HepG2 (cell line): ENCODE results near the gene PAK1IP1. TPM values are rescaled to one million over a fixed set of nuclear protein-coding genes. Genes with fewer than 3 reads are reported as not detected.

ENCODE experiments used
- ATAC-seq: fragments of 200-7000 bp; cut with Tn5 transposase; 3 replicates; pipeline ENCODE4 v1.9.1; 2020; ENCODE audit warnings: mild to moderate bottlenecking, moderate library complexity
- BruUV-seq: library from RNA; stranded (reverse); fragments of 400-500 nt; replicated peaks from 2 replicates; lab custom pipeline; 2021; lab: Mats Ljungman, UMichigan
- CTCF ChIA-PET: fragments of 300-600 bp; formaldehyde crosslinking; extraction: SDS; loops from one replicate; lab custom pipeline; 2021; ENCODE audit warnings: low total read pairs, inconsistent platforms, low intra/inter-chr PET ratio; lab: Yijun Ruan, JAX
- POLR2A ChIA-PET: fragments of 350-600 bp; sonication (Branson Sonifier 250); formaldehyde crosslinking; loops from one replicate; lab custom pipeline; 2020; ENCODE audit warnings: antibody characterized with exemption, inconsistent platforms; lab: Yijun Ruan, JAX
- DNase-seq: peaks from one replicate; pipeline ENCODE4 v3.0.0-alpha.2; 2015; ENCODE audit warnings: low spot score
- FAIRE-seq: peaks from 3 replicates; lab custom pipeline; 2011; peaks lifted over from hg19 to GRCh38; lab: Jason Lieb, UNC
- H2AFZ ChIP-seq: one replicate; pipeline ENCODE4 v1.6.1; 2011; ENCODE audit warnings: low read length, inconsistent platforms
- H3K27ac ChIP-seq: fragments of 300-600 bp; 3 replicates; pipeline ENCODE4 v1.8.0; 2011; ENCODE audit warnings: mixed run types, mild to moderate bottlenecking, mixed read lengths, low read length, inconsistent platforms; ENCODE audit not compliant: insufficient read depth; ENCODE audit errors: extremely low read length
- H3K27me3 ChIP-seq, 2 experiments: fragments of 200-600 bp in 1 of 2; 2 replicates in 1 of 2; 3 replicates in 1 of 2; pipeline versions ENCODE4 v1.6.0 to v1.8.0; 2011; ENCODE audit warnings: low read length in 2 of 2, mild to moderate bottlenecking in 2 of 2, moderate library complexity in 2 of 2, inconsistent platforms in 1 of 2; ENCODE audit not compliant: insufficient read depth in 2 of 2, control insufficient read depth in 1 of 2
- H3K36me3 ChIP-seq, 2 experiments: fragments of 200-600 bp in 1 of 2; replicated peaks in 1 of 2; 2 replicates in 1 of 2; 3 replicates in 1 of 2; pipeline versions ENCODE4 v1.5.1 to v1.8.0; 2011; ENCODE audit warnings: low read length in 2 of 2, inconsistent platforms in 1 of 2; ENCODE audit not compliant: insufficient read depth in 2 of 2, control insufficient read depth in 1 of 2
- H3K4me1 ChIP-seq: 2 replicates; pipeline ENCODE4 v1.5.1; 2012; ENCODE audit warnings: low read length, inconsistent platforms; ENCODE audit not compliant: insufficient read depth
- H3K4me2 ChIP-seq: 2 replicates; pipeline ENCODE4 v1.6.0; 2011; ENCODE audit warnings: low read depth, low read length, inconsistent platforms
- H3K4me3 ChIP-seq, 3 experiments: fragments of 200-600 bp in 1 of 3; sonication (generic), shearing (Covaris generic) in 1 of 3; replicated peaks in 1 of 3; 2 replicates each; pipeline ENCODE4 v1.5.1; 2011 to 2016; ENCODE audit warnings: low read length in 3 of 3, inconsistent platforms in 2 of 3, low read depth in 2 of 3, mild to moderate bottlenecking in 2 of 3, control low read depth in 1 of 3, mixed read lengths in 1 of 3; ENCODE audit not compliant: insufficient read depth in 1 of 3
- H3K79me2 ChIP-seq: one replicate; pipeline ENCODE4 v1.6.1; 2011; ENCODE audit warnings: low read length, inconsistent platforms; ENCODE audit not compliant: insufficient read depth
- H3K9ac ChIP-seq: 2 replicates; pipeline ENCODE4 v1.6.0; 2011; ENCODE audit warnings: mild to moderate bottlenecking, low read depth, low read length, inconsistent platforms; ENCODE audit not compliant: insufficient read depth
- H3K9me3 ChIP-seq: 2 replicates; pipeline ENCODE4 v1.5.1; 2012; ENCODE audit warnings: mild to moderate bottlenecking, low read length
- H4K20me1 ChIP-seq: 2 replicates; pipeline ENCODE4 v1.6.0; 2011; ENCODE audit warnings: inconsistent platforms, mild to moderate bottlenecking, low read length, moderate library complexity; ENCODE audit not compliant: insufficient read depth
- ARID5B ChIP-seq: IDR thresholded peaks from 2 replicates; pipeline ENCODE4 v1.4.0; 2020; ENCODE audit warnings: mild to moderate bottlenecking, missing genetic modification reagents
- NRL ChIP-seq: sonication (generic); formaldehyde crosslinking; IDR thresholded peaks from 2 replicates; pipeline ENCODE4 v1.5.0; 2020; ENCODE audit warnings: missing genetic modification reagents, mild to moderate bottlenecking, moderate library complexity, borderline replicate concordance
- THYN1 ChIP-seq: sonication (generic); formaldehyde crosslinking; IDR thresholded peaks from 2 replicates; pipeline ENCODE4 v1.8.1; 2023; ENCODE audit warnings: low read depth, mild to moderate bottlenecking, moderate library complexity, missing genetic modification reagents, borderline replicate concordance
- XRCC5 ChIP-seq: fragments of 200-400 bp; formaldehyde crosslinking; optimal IDR thresholded peaks from 2 replicates; pipeline ENCODE3; 2017; ENCODE audit warnings: mild to moderate bottlenecking, low read length
- ZNF484 ChIP-seq: sonication (generic); formaldehyde crosslinking; IDR thresholded peaks from 2 replicates; pipeline ENCODE4 v1.5.1; 2020; ENCODE audit warnings: mild to moderate bottlenecking, low read depth, missing genetic modification reagents, borderline replicate concordance
- ZNF496 ChIP-seq: sonication (generic); formaldehyde crosslinking; IDR thresholded peaks from 2 replicates; pipeline ENCODE4 v1.8.1; 2023; ENCODE audit warnings: mild to moderate bottlenecking, moderate library complexity, missing genetic modification reagents; ENCODE audit not compliant: insufficient replicate concordance
- ZNF781 ChIP-seq: sonication (generic); formaldehyde crosslinking; IDR thresholded peaks from 2 replicates; pipeline ENCODE4 v1.5.1; 2020; ENCODE audit warnings: borderline replicate concordance, mild to moderate bottlenecking, missing genetic modification reagents; ENCODE audit errors: not compliant biosample characterization
- ZSCAN21 ChIP-seq: sonication (generic); formaldehyde crosslinking; IDR thresholded peaks from 2 replicates; pipeline ENCODE4 v1.8.0; 2022; ENCODE audit warnings: mild to moderate bottlenecking, missing genetic modification reagents, moderate library complexity, borderline replicate concordance
- WGBS: methylation state at CpG from one replicate; pipeline ENCODE4 v1.1.6; 2017; ENCODE audit warnings: low lambda C conversion rate; 5-methylcytosine and 5-hydroxymethylcytosine counted together
- in situ Hi-C: cut with HindIII; loops from 2 replicates; pipeline ENCODE4 v1.10.0; 2017; ENCODE audit warnings: low pct_unique_long_range_greater_than_20kb; ENCODE audit not compliant: extremely low pct_ligation_motif_present
- intact Hi-C: fragments of 100-400 bp; cut with micrococcal nuclease; formaldehyde crosslinking; loops from one replicate; pipeline ENCODE4 v1.10.0; 2022; ENCODE audit not compliant: unreplicated experiment
- polyA plus RNA-seq, 8 experiments: library from polyadenylated mRNA; depleted of rRNA in 3 of 8; stranded (reverse) in 7 of 8; unstranded in 1 of 8; fragments of >200 nt; fragmentation: Illumina TruSeq in 4 of 8; extraction: Trizol in 4 of 8; gene quantifications; 2 replicates each; pipeline versions ENCODE4 v1.2.1 to v1.2.3, GENCODE V29; 2011 to 2016; ENCODE audit warnings: low read depth in 4 of 8, missing spikeins in 1 of 8, mixed read lengths in 1 of 8; ENCODE audit not compliant: insufficient read depth in 1 of 8
- total RNA-seq, 5 experiments: library from RNA; depleted of rRNA; stranded (reverse); fragments of >200 nt; fragmentation: Illumina TruSeq; extraction: Trizol; gene quantifications; 2 replicates each; pipeline ENCODE4 v1.2.3, GENCODE V29; 2016; ENCODE audit warnings: low read depth in 1 of 5
- TF ChIP-seq, protein P1 (sequence below): IDR thresholded peaks from 2 replicates; pipeline ENCODE4 v1.6.1; 2018; ENCODE audit warnings: missing genetic modification reagents, mild to moderate bottlenecking, missing compliant biosample characterization
- TF ChIP-seq, protein P2 (sequence below): sonication (generic); formaldehyde crosslinking; IDR thresholded peaks from 2 replicates; pipeline ENCODE4 v1.4.0; 2020; ENCODE audit warnings: missing genetic modification reagents

PAK1IP1 gene
- total and polyA plus RNA-seq, 2 of the 13 experiments (the other 11 are each of a cell fraction or from before 2014, with no cell fraction given): 23.4 to 66.2 TPM

DNA sequence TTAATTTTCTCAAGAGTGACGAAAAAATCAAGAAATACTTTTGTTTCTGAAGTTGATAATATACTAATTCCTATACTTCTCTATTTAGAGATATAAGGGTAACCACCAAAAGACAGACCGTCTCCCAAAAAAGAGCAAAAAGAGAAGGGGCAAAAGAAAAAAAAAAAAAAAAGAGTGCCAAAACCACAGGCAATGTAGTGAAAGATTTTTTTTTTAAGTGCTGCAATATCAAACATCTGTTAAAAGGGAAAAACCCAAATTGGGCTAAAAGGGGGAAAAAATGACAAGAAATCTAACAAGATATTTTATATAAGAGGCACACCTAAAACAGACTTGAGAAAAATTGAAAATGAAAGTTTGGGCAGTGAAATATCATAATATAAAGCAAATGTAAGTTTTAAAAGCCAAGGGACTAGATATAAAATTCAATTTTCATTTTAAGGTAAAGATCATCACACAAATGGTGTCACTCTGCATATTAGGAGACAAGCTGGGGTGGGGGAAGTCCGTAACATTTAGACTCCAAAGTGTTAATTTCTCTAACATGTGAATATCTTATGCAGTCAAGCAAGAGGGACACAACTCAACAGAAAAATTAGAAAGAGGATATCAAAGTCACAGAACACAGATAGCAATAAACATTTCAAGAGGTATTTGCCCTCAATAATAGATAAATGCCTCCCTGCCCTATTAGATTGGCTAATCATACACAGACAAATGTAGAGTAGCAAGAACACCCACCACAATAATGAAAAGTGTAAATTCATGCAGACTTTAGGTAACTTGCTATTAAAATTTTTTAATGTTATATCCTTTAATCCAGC is 9.5 kb upstream of the PAK1IP1 start:
- FAIRE-seq (no peak), ATAC-seq (no peak), DNase-seq (no peak)
- Histone ChIP-seq H3K4me1 (peaks cover 3% of the 10 kb centered on the region; the same call in 1 of the 2 replicates), H3K27ac (no peak overlapping the region), H3K9me3 (no peaks in the 10 kb centered on the region), H3K9ac (no peak overlapping the region), H3K4me2 (no peak overlapping the region), H2AFZ (no peak overlapping the region), H4K20me1 (no peaks in the 10 kb centered on the region), H3K27me3 (peaks cover 3 to 14% of the 10 kb centered on the region in 2 experiments; a peak in 3 of 5 replicates), H3K36me3 (no peaks in the 10 kb centered on the region), H3K79me2 (no peaks in the 10 kb centered on the region), H3K4me3 (no peak overlapping the region)
- 25% methylated on average over 3 of the region's 3 CpGs for WGBS
- no TSS peak for BruUV-seq
- intact Hi-C loops (no loop called here), in situ Hi-C loops (no loop called here)
- ChIA-PET POLR2A (interaction anchor here (1.1 kb wide), 1 partner anchor 10 kb away, joined by 5 read pairs; the partner anchor contains the start of genes C6orf52 and PAK1IP1), CTCF (no interaction called here)
- TF ChIP-seq, protein P1, sequence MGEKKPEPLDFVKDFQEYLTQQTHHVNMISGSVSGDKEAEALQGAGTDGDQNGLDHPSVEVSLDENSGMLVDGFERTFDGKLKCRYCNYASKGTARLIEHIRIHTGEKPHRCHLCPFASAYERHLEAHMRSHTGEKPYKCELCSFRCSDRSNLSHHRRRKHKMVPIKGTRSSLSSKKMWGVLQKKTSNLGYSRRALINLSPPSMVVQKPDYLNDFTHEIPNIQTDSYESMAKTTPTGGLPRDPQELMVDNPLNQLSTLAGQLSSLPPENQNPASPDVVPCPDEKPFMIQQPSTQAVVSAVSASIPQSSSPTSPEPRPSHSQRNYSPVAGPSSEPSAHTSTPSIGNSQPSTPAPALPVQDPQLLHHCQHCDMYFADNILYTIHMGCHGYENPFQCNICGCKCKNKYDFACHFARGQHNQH (CRISPR knock-in tag): no peak
- no peak for TF ChIP-seq THYN1
- no peak for TF ChIP-seq NRL (CRISPR knock-in tag)
- no peak for TF ChIP-seq ZNF496 (CRISPR knock-in tag)
- TF ChIP-seq, protein P2, sequence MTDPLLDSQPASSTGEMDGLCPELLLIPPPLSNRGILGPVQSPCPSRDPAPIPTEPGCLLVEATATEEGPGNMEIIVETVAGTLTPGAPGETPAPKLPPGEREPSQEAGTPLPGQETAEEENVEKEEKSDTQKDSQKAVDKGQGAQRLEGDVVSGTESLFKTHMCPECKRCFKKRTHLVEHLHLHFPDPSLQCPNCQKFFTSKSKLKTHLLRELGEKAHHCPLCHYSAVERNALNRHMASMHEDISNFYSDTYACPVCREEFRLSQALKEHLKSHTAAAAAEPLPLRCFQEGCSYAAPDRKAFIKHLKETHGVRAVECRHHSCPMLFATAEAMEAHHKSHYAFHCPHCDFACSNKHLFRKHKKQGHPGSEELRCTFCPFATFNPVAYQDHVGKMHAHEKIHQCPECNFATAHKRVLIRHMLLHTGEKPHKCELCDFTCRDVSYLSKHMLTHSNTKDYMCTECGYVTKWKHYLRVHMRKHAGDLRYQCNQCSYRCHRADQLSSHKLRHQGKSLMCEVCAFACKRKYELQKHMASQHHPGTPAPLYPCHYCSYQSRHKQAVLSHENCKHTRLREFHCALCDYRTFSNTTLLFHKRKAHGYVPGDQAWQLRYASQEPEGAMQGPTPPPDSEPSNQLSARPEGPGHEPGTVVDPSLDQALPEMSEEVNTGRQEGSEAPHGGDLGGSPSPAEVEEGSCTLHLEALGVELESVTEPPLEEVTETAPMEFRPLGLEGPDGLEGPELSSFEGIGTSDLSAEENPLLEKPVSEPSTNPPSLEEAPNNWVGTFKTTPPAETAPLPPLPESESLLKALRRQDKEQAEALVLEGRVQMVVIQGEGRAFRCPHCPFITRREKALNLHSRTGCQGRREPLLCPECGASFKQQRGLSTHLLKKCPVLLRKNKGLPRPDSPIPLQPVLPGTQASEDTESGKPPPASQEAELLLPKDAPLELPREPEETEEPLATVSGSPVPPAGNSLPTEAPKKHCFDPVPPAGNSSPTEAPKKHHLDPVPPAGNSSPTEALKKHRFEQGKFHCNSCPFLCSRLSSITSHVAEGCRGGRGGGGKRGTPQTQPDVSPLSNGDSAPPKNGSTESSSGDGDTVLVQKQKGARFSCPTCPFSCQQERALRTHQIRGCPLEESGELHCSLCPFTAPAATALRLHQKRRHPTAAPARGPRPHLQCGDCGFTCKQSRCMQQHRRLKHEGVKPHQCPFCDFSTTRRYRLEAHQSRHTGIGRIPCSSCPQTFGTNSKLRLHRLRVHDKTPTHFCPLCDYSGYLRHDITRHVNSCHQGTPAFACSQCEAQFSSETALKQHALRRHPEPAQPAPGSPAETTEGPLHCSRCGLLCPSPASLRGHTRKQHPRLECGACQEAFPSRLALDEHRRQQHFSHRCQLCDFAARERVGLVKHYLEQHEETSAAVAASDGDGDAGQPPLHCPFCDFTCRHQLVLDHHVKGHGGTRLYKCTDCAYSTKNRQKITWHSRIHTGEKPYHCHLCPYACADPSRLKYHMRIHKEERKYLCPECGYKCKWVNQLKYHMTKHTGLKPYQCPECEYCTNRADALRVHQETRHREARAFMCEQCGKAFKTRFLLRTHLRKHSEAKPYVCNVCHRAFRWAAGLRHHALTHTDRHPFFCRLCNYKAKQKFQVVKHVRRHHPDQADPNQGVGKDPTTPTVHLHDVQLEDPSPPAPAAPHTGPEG: no peak
- no peak for TF ChIP-seq ARID5B (CRISPR knock-in tag)
- TF ChIP-seq ZSCAN21 (CRISPR knock-in tag): no peak
- TF ChIP-seq XRCC5: no peak
- no peak for TF ChIP-seq ZNF484 (CRISPR knock-in tag)
- TF ChIP-seq ZNF781: no peak
